ENCODE measurements around the gene DEPDC4. TPM values are rescaled to one million over a fixed set of nuclear protein-coding genes. Genes with fewer than 3 reads are reported as not detected.
"Not testable (repeated sequence)": the region's sequence is repeated elsewhere in the genome, so short reads cannot be mapped to it uniquely, and the experiment has no call there.

DEPDC4 gene
- polyA plus RNA-seq, 2 donors, result 0.59 to 0.68 TPM

- no peak overlapping the region for H3K4me3 ChIP-seq (ENCODE audit: low read depth in 1 of 2, low read length in 2 of 2)
- no peak overlapping the region for H3K27ac ChIP-seq (ENCODE audit: low read depth in 2 of 2, low read length in 1 of 2)
- H3K9me3 ChIP-seq (ENCODE audit: control insufficient read depth in 2 of 2, insufficient read depth in 1 of 2, low read depth in 1 of 2, low read length in 1 of 2), result no peaks in the 10 kb centered on the region
- no peaks in the 10 kb centered on the region for H3K27me3 ChIP-seq (ENCODE audit: control insufficient read depth in 1 of 2, insufficient read depth in 2 of 2, low read length in 2 of 2)
- 82 to 92% methylated on average over 5 of the region's 5 CpGs for WGBS, 2 donors
- H3K36me3 ChIP-seq (ENCODE audit: control insufficient read depth in 2 of 2, insufficient read depth in 2 of 2, low read length in 1 of 2), result no peaks in the 10 kb centered on the region
- H3K4me1 ChIP-seq (ENCODE audit: control insufficient read depth in 2 of 2, insufficient read depth in 2 of 2, low read length in 1 of 2), result no peaks in the 10 kb centered on the region
Observed at GRCh38 chr12:100243137-100243536, 23.7 kb downstream of the DEPDC4 start.

DNA sequence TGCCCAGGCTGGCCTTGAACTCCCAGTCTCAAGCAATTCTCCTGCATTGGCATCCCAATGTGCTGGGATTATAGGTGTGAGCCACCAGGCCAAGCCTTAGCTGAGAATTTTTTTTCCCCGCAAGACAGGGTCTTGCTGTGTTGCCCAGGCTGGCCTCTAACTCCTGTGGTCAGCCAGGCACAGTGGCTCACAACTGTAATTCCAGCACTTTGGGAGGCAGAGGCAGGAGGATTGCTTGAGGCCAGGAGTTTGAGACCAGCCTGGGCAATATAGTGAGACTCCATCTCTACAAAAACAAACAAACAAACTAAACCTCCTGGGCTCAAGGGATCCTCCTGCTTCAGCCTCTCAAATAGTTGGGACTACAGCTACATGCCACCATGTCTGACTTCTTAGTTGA lies 27.3 kb downstream of the DEPDC4 start:
- WGBS, 2 donors, result 100% methylated on average over 1 of the region's 1 CpG
- H3K4me3 ChIP-seq (ENCODE audit: low read depth in 1 of 2, low read length in 2 of 2), result no peak overlapping the region

GRCh38 chr12:100238801-100239200 lies 28.1 kb downstream of the DEPDC4 start:
- Histone ChIP-seq H3K27ac (ENCODE audit: low read depth in 2 of 2, low read length in 1 of 2) (no peak overlapping the region), H3K4me3 (ENCODE audit: low read depth in 1 of 2, low read length in 2 of 2) (no peak overlapping the region), H3K4me1 (ENCODE audit: control insufficient read depth in 2 of 2, insufficient read depth in 2 of 2, low read length in 1 of 2) (no peaks in the 10 kb centered on the region), H3K27me3 (ENCODE audit: control insufficient read depth in 1 of 2, insufficient read depth in 2 of 2, low read length in 2 of 2) (no peaks in the 10 kb centered on the region), H3K36me3 (ENCODE audit: control insufficient read depth in 2 of 2, insufficient read depth in 2 of 2, low read length in 1 of 2) (no peaks in the 10 kb centered on the region), H3K9me3 (ENCODE audit: control insufficient read depth in 2 of 2, insufficient read depth in 1 of 2, low read depth in 1 of 2, low read length in 1 of 2) (no peaks in the 10 kb centered on the region)
- 95 to 98% methylated on average over 3 of the region's 3 CpGs for WGBS, 2 donors

More for the DNA sequence above, 27.3 kb downstream of the DEPDC4 start:
- H3K4me1 ChIP-seq (ENCODE audit: control insufficient read depth in 2 of 2, insufficient read depth in 2 of 2, low read length in 1 of 2), result no peaks in the 10 kb centered on the region
- H3K27ac ChIP-seq (ENCODE audit: low read depth in 2 of 2, low read length in 1 of 2), result no peak overlapping the region
- no peaks in the 10 kb centered on the region for H3K9me3 ChIP-seq (ENCODE audit: control insufficient read depth in 2 of 2, insufficient read depth in 1 of 2, low read depth in 1 of 2, low read length in 1 of 2)
- no peaks in the 10 kb centered on the region for H3K36me3 ChIP-seq (ENCODE audit: control insufficient read depth in 2 of 2, insufficient read depth in 2 of 2, low read length in 1 of 2)
- no peaks in the 10 kb centered on the region for H3K27me3 ChIP-seq (ENCODE audit: control insufficient read depth in 1 of 2, insufficient read depth in 2 of 2, low read length in 2 of 2)

DNA sequence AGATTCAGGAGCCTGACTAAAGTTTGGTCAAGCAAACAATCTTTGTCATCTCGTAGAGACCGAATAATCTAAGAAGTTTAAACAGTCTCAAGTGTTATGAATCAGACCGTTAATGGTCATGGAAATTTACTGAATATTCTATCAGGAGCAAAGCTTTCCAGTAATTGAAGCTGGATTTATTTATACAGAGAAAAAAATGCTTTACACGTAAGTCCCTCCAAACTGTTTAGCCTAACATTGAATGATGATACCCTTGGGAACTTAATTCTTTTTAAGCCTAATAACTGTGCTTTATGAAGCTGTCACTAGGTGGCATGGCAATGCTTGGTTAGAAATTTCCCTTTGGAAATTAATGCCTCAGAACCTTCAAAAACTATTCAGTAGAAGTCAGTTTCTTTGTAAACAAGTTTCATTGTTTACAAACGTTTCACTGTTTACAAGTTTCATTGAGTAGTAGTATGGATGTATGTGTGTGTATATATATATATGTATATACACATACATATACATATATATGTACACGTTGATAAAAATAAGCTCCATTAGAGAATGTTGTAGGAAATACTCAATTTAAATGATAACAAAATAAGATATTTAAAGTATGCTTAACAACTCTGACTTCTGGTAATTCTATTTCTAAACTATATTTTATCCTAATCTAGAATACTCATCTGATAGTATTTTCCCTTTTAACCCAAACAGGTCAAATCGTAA lies 32.1 kb downstream of the DEPDC4 start:
- Histone ChIP-seq H3K9me3 (ENCODE audit: control insufficient read depth in 2 of 2, insufficient read depth in 1 of 2, low read depth in 1 of 2, low read length in 1 of 2) (no peaks in the 10 kb centered on the region), H3K27ac (ENCODE audit: low read depth in 2 of 2, low read length in 1 of 2) (peak overlapping the region in 1 of 2 donors; percentile 22), H3K4me3 (ENCODE audit: low read depth in 1 of 2, low read length in 2 of 2) (no peak overlapping the region), H3K36me3 (ENCODE audit: control insufficient read depth in 2 of 2, insufficient read depth in 2 of 2, low read length in 1 of 2) (no peaks in the 10 kb centered on the region), H3K27me3 (ENCODE audit: control insufficient read depth in 1 of 2, insufficient read depth in 2 of 2, low read length in 2 of 2) (no peaks in the 10 kb centered on the region), H3K4me1 (ENCODE audit: control insufficient read depth in 2 of 2, insufficient read depth in 2 of 2, low read length in 1 of 2) (no peaks in the 10 kb centered on the region)
- 33 to 41% methylated on average over 7 of the region's 7 CpGs for WGBS, 2 donors

GRCh38 chr12:100234166-100234565 lies 32.7 kb downstream of the DEPDC4 start:
- no peaks in the 10 kb centered on the region for H3K36me3 ChIP-seq (ENCODE audit: control insufficient read depth in 2 of 2, insufficient read depth in 2 of 2, low read length in 1 of 2)
- no peaks in the 10 kb centered on the region for H3K27me3 ChIP-seq (ENCODE audit: control insufficient read depth in 1 of 2, insufficient read depth in 2 of 2, low read length in 2 of 2)
- 23 to 39% methylated on average over 3 of the region's 3 CpGs for WGBS, 2 donors
- H3K4me3 ChIP-seq (ENCODE audit: low read depth in 1 of 2, low read length in 2 of 2), result no peak overlapping the region
- H3K9me3 ChIP-seq (ENCODE audit: control insufficient read depth in 2 of 2, insufficient read depth in 1 of 2, low read depth in 1 of 2, low read length in 1 of 2), result no peaks in the 10 kb centered on the region
- no peaks in the 10 kb centered on the region for H3K4me1 ChIP-seq (ENCODE audit: control insufficient read depth in 2 of 2, insufficient read depth in 2 of 2, low read length in 1 of 2)
- peak overlapping the region in 1 of 2 donors; percentile 22 for H3K27ac ChIP-seq (ENCODE audit: low read depth in 2 of 2, low read length in 1 of 2)

DNA sequence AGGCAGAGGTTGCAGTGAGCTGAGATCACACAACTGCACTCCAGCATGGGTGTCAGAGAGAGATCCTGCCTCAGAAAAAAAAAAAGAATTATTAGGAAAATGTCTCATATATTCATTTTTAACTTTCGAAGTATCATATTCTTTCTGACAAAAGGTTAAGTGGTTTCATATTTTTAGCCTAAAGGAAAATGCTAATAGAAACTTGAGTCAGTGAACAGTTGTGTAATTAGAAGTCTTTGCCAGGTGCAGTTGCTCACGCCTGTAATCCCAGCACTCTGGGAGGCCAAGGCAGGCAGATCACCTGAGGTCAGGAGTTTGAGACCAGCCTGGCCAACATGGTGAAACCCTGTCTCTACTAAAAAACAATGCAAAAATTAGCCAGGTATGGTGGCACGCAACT lies 35.0 kb downstream of the DEPDC4 start:
- not testable (repeated sequence) for H3K27me3 ChIP-seq (ENCODE audit: control insufficient read depth in 1 of 2, insufficient read depth in 2 of 2, low read length in 2 of 2); H3K4me3 ChIP-seq (ENCODE audit: low read depth in 1 of 2, low read length in 2 of 2); H3K4me1 ChIP-seq (ENCODE audit: control insufficient read depth in 2 of 2, insufficient read depth in 2 of 2, low read length in 1 of 2); H3K36me3 ChIP-seq (ENCODE audit: control insufficient read depth in 2 of 2, insufficient read depth in 2 of 2, low read length in 1 of 2); H3K9me3 ChIP-seq (ENCODE audit: control insufficient read depth in 2 of 2, insufficient read depth in 1 of 2, low read depth in 1 of 2, low read length in 1 of 2); H3K27ac ChIP-seq (ENCODE audit: low read depth in 2 of 2, low read length in 1 of 2)
- WGBS, 2 donors, result 63 to 72% methylated on average over 3 of the region's 3 CpGs

DNA sequence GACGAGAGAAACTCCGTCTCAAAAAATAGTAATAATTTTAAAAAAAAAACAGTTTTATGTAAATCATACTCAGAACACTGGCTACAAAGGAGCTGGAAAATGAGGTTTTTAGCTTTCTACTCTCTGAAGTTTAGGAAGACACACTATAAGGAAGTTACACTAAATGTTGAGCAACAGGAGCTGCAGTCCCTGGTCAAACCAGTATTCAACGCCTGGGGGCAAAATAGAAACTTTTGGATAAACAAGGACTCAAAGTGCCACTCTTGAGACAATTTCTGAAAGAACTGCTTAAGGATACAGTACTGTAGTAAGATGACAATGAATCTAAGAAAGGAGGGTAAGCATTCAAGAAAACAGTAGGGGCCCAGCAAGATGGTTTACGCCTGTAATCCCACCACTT lies 37.0 kb downstream of the DEPDC4 start:
- Histone ChIP-seq H3K27ac (ENCODE audit: low read depth in 2 of 2, low read length in 1 of 2) (peak overlapping the region in 1 of 2 donors; percentile 52), H3K36me3 (ENCODE audit: control insufficient read depth in 2 of 2, insufficient read depth in 2 of 2, low read length in 1 of 2) (no peaks in the 10 kb centered on the region)
- 52 to 77% methylated on average over 4 of the region's 4 CpGs for WGBS, 2 donors

DNA sequence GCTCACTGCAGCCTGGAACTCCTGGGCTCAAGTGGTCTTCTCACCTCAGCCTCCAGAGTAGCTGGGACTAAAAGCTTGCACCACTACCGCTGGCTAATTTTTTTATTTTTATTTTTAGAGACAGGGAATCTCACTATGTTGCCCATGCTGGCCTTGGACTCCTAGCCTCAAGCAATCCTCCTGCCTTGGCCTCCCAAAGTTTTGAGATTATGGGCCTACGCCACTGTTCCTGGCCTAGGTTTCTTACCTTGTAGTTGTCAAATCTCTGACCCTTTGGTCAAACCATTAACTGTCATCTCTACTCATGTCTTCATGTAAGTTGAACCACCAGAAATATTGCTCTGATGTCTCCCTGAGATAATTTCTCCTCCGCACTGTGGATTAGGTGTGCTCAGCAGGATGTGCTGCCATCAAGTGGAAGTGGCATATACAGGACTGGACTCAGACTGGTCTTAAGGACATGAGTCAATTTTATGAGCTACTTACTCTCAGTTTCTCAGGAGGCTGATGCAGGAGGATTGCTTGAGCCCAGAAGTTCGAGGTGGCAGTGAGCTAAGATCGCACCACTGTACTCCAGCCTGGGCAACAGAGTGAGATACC lies 37.7 kb downstream of the DEPDC4 start:
- 84 to 91% methylated on average over 5 of the region's 5 CpGs for WGBS, 2 donors
- no peak overlapping the region for H3K4me3 ChIP-seq (ENCODE audit: low read depth in 1 of 2, low read length in 2 of 2)

More for the DNA sequence above, 37.0 kb downstream of the DEPDC4 start:
- Histone ChIP-seq H3K4me3 (ENCODE audit: low read depth in 1 of 2, low read length in 2 of 2) (no peak overlapping the region), H3K4me1 (ENCODE audit: control insufficient read depth in 2 of 2, insufficient read depth in 2 of 2, low read length in 1 of 2) (no peaks in the 10 kb centered on the region), H3K9me3 (ENCODE audit: control insufficient read depth in 2 of 2, insufficient read depth in 1 of 2, low read depth in 1 of 2, low read length in 1 of 2) (no peaks in the 10 kb centered on the region), H3K27me3 (ENCODE audit: control insufficient read depth in 1 of 2, insufficient read depth in 2 of 2, low read length in 2 of 2) (no peaks in the 10 kb centered on the region)

GRCh38 chr12:100225491-100225890 lies 41.4 kb downstream of the DEPDC4 start:
- no peaks in the 10 kb centered on the region for H3K4me1 ChIP-seq (ENCODE audit: control insufficient read depth in 2 of 2, insufficient read depth in 2 of 2, low read length in 1 of 2)
- H3K27ac ChIP-seq (ENCODE audit: low read depth in 2 of 2, low read length in 1 of 2), result no peak overlapping the region
- H3K36me3 ChIP-seq (ENCODE audit: control insufficient read depth in 2 of 2, insufficient read depth in 2 of 2, low read length in 1 of 2), result no peaks in the 10 kb centered on the region
- H3K4me3 ChIP-seq (ENCODE audit: low read depth in 1 of 2, low read length in 2 of 2), result no peak overlapping the region
- no peaks in the 10 kb centered on the region for H3K27me3 ChIP-seq (ENCODE audit: control insufficient read depth in 1 of 2, insufficient read depth in 2 of 2, low read length in 2 of 2)
- no peaks in the 10 kb centered on the region for H3K9me3 ChIP-seq (ENCODE audit: control insufficient read depth in 2 of 2, insufficient read depth in 1 of 2, low read depth in 1 of 2, low read length in 1 of 2)

More for the DNA sequence above, 37.7 kb downstream of the DEPDC4 start:
- no peaks in the 10 kb centered on the region for H3K27me3 ChIP-seq (ENCODE audit: control insufficient read depth in 1 of 2, insufficient read depth in 2 of 2, low read length in 2 of 2)
- no peaks in the 10 kb centered on the region for H3K36me3 ChIP-seq (ENCODE audit: control insufficient read depth in 2 of 2, insufficient read depth in 2 of 2, low read length in 1 of 2)
- no peaks in the 10 kb centered on the region for H3K9me3 ChIP-seq (ENCODE audit: control insufficient read depth in 2 of 2, insufficient read depth in 1 of 2, low read depth in 1 of 2, low read length in 1 of 2)
- H3K27ac ChIP-seq (ENCODE audit: low read depth in 2 of 2, low read length in 1 of 2), result no peak overlapping the region
- H3K4me1 ChIP-seq (ENCODE audit: control insufficient read depth in 2 of 2, insufficient read depth in 2 of 2, low read length in 1 of 2), result no peaks in the 10 kb centered on the region

GRCh38 chr12:100222173-100222572 lies 44.7 kb downstream of the DEPDC4 start:
- not testable (repeated sequence) for H3K36me3 ChIP-seq (ENCODE audit: control insufficient read depth in 2 of 2, insufficient read depth in 2 of 2, low read length in 1 of 2); H3K9me3 ChIP-seq (ENCODE audit: control insufficient read depth in 2 of 2, insufficient read depth in 1 of 2, low read depth in 1 of 2, low read length in 1 of 2); H3K4me3 ChIP-seq (ENCODE audit: low read depth in 1 of 2, low read length in 2 of 2); H3K27me3 ChIP-seq (ENCODE audit: control insufficient read depth in 1 of 2, insufficient read depth in 2 of 2, low read length in 2 of 2); H3K27ac ChIP-seq (ENCODE audit: low read depth in 2 of 2, low read length in 1 of 2); H3K4me1 ChIP-seq (ENCODE audit: control insufficient read depth in 2 of 2, insufficient read depth in 2 of 2, low read length in 1 of 2)
- WGBS, 2 donors, result 89 to 96% methylated on average over 6 of the region's 6 CpGs

Measured in esophagus (tissue), 2 donors.